Erythroblast (primary cell): Measurements from ENCODE around the gene C5orf22.

Source experiments
- GATA1 ChIP-seq: IDR thresholded peaks from 2 replicates; pipeline ENCODE4 v1.6.1; 2011; ENCODE audit warnings: low read depth, mild to moderate bottlenecking, control low read depth, low read length, moderate library complexity
- POLR2A ChIP-seq: IDR thresholded peaks from 2 replicates; pipeline ENCODE4 v1.6.1; 2011; ENCODE audit warnings: mild to moderate bottlenecking, low read length

DNA sequence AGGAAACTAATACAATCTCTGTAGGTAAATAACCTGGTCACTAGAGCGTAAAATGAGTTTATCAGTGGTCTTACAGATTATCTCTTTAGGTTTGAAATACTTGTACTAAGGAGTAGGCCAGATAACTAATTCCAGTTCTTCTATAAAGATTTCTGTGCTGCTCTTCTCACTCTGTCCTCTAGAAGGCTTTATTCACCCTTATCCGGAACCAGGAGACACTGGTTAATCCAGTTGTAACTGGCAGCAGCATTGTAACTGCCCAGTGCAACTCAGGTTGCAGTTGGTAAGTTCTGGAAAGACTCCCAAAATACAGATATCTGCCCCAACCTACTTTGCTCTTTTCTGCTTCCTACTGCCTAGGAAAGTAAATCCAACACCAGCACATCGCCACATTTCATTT lies 19.8 kb downstream of the C5orf22 start:
- no peak for TF ChIP-seq GATA1
- TF ChIP-seq POLR2A: no peak
